Upper lobe of left lung (tissue), 4 donors: ENCODE data around the gene OPCML.

Experiments
- CTCF ChIP-seq, 6 experiments: fragments of 450-650 bp in 4 of 6; fragments of 200-600 bp in 2 of 6; sonication (generic) in 2 of 6; IDR thresholded peaks; one replicate each; pipeline ENCODE4 v1.5.1; 2016 to 2019; ENCODE audit warnings: antibody characterized with exemption in 6 of 6
- EP300 ChIP-seq, 4 donors: sonication (generic); formaldehyde crosslinking; IDR thresholded peaks; one replicate each; pipeline ENCODE4 v1.5.1; 2017; ENCODE audit warnings: antibody characterized with exemption in 4 of 4, control low read depth in 2 of 4
- POLR2A ChIP-seq, 4 donors: fragments of 450-650 bp; IDR thresholded peaks; one replicate each; pipeline ENCODE4 v1.5.1; 2016 to 2017; ENCODE audit warnings: antibody characterized with exemption in 4 of 4, mild to moderate bottlenecking in 2 of 4
- POLR2AphosphoS5 ChIP-seq, 2 donors: sonication (generic); formaldehyde crosslinking; IDR thresholded peaks; one replicate each; pipeline ENCODE4 v1.5.1; 2017; ENCODE audit warnings: antibody characterized with exemption in 2 of 2

GRCh38 chr11:133521502-133521901 is 10.8 kb downstream of the OPCML start:
- TF ChIP-seq CTCF (IDR thresholded peaks at IDR 0.05) = no peak
- TF ChIP-seq POLR2A (IDR thresholded peaks at IDR 0.05) = no peak
- TF ChIP-seq EP300 (IDR thresholded peaks at IDR 0.05) = no peak
- TF ChIP-seq POLR2AphosphoS5 (IDR thresholded peaks at IDR 0.05) = no peak
